ENCODE data around the gene ZFAND2A.

GRCh38 chr7:1164436-1164835 lies 4.4 kb upstream of the ZFAND2A start:
- TF ChIP-seq GATA2 (IDR thresholded peaks at IDR 0.05; ENCODE audit: insufficient read depth, insufficient read length, low read depth, low read length) (no peak), POLR2A (IDR thresholded peaks at IDR 0.05; ENCODE audit: low read depth, low read length) (no peak)
- TF ChIP-seq, protein P1, sequence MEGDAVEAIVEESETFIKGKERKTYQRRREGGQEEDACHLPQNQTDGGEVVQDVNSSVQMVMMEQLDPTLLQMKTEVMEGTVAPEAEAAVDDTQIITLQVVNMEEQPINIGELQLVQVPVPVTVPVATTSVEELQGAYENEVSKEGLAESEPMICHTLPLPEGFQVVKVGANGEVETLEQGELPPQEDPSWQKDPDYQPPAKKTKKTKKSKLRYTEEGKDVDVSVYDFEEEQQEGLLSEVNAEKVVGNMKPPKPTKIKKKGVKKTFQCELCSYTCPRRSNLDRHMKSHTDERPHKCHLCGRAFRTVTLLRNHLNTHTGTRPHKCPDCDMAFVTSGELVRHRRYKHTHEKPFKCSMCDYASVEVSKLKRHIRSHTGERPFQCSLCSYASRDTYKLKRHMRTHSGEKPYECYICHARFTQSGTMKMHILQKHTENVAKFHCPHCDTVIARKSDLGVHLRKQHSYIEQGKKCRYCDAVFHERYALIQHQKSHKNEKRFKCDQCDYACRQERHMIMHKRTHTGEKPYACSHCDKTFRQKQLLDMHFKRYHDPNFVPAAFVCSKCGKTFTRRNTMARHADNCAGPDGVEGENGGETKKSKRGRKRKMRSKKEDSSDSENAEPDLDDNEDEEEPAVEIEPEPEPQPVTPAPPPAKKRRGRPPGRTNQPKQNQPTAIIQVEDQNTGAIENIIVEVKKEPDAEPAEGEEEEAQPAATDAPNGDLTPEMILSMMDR (IDR thresholded peaks at IDR 0.05; ENCODE audit: extremely low read depth in 1 of 2, insufficient read depth in 1 of 2, low read depth in 1 of 2, low read length in 2 of 2) = no peak
